GM18508 (cell line): ENCODE results near the gene FOXA2.
"Not testable (repeated sequence)": the region's sequence is repeated elsewhere in the genome, so short reads cannot be mapped to it uniquely, and the experiment has no call there.

Source experiments
- ATAC-seq: cut with Tn5 transposase; IDR thresholded peaks from one replicate; pipeline ENCODE4 v1.9.1; 2021; ENCODE audit warnings: moderate number of reproducible peaks; ENCODE audit not compliant: insufficient read depth, unreplicated experiment

FOXA2 gene

GRCh38 chr20:22584522-22584921, at the start of gene FOXA2:
Gene FOXA2 (minus strand): TSS chr20:22584572. CDS start chr20:22584278, 294 bp downstream.
- no peak for ATAC-seq

- no peak for ATAC-seq
Measured at GRCh38 chr20:22630701-22631100, 46.3 kb upstream of the FOXA2 start.

GRCh38 chr20:22629927-22630326, 45.6 kb upstream of the FOXA2 start:
- ATAC-seq: no peak

GRCh38 chr20:22629447-22629846, 45.1 kb upstream of the FOXA2 start:
- ATAC-seq: no peak

- no peak for ATAC-seq
Measured at GRCh38 chr20:22626496-22626895, 42.1 kb upstream of the FOXA2 start.

- no peak for ATAC-seq
Measured at GRCh38 chr20:22623211-22623610, 38.8 kb upstream of the FOXA2 start.

- ATAC-seq: no peak
Measured at GRCh38 chr20:22620342-22620741, 36.0 kb upstream of the FOXA2 start.

GRCh38 chr20:22619806-22620205, 35.4 kb upstream of the FOXA2 start:
- no peak for ATAC-seq

- ATAC-seq: no peak
Measured at GRCh38 chr20:22619272-22619671, 34.9 kb upstream of the FOXA2 start.

- ATAC-seq: no peak
Measured at GRCh38 chr20:22617160-22617559, 32.8 kb upstream of the FOXA2 start.

GRCh38 chr20:22616551-22616950, 32.2 kb upstream of the FOXA2 start:
- ATAC-seq: no peak

- no peak for ATAC-seq
Measured at GRCh38 chr20:22615425-22615824, 31.1 kb upstream of the FOXA2 start.

- ATAC-seq: no peak
Measured at GRCh38 chr20:22611636-22612035, 27.3 kb upstream of the FOXA2 start.

GRCh38 chr20:22607695-22608094, 23.3 kb upstream of the FOXA2 start:
- ATAC-seq: no peak

GRCh38 chr20:22604815-22605214, 20.4 kb upstream of the FOXA2 start:
- ATAC-seq: no peak

- ATAC-seq: no peak
Measured at GRCh38 chr20:22601361-22602141, 17.2 kb upstream of the FOXA2 start.

GRCh38 chr20:22599258-22599657, 14.9 kb upstream of the FOXA2 start:
- not testable (repeated sequence) for ATAC-seq

GRCh38 chr20:22597303-22597702, 12.9 kb upstream of the FOXA2 start:
- ATAC-seq: no peak

- ATAC-seq: no peak
Measured at GRCh38 chr20:22590662-22591061, 6.3 kb upstream of the FOXA2 start.

- ATAC-seq: no peak
Measured at GRCh38 chr20:22586645-22587310, 2.4 kb upstream of the FOXA2 start.

- ATAC-seq: no peak
Measured at GRCh38 chr20:22585786-22586493, 1.6 kb upstream of the FOXA2 start.
